Hematopoietic multipotent progenitor cell treated with erythropoietin and hydrocortisone succinate and interleukin-3 and kit ligand, for 15 days (in vitro differentiated cells): ENCODE data around the gene FAM98C.

ENCODE experiments used
- DNase-seq: peaks from one replicate; pipeline ENCODE4 v3.0.0-alpha.2; 2015; ENCODE audit warnings: low spot score

Gene FAM98C

DNA sequence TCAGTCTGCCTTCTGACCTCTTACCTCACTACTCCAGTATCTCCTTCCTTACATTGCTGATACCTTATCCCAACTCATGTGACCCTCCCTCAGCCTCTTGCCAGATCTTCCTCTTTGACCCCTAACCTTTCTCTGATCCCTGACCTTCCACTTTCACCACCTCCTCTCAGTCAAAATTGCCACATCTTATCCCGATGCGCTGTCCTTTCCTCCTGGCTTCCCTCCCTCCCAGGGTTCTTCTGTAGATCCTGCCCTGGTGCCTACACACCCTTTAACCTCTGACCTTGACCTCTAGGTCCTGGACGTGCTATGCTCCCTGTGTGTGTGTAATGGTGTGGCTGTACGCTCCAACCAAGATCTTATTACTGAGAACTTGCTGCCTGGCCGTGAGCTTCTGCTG lies 54.3 kb downstream of the FAM98C start:
- DNase-seq: no peak

DNA sequence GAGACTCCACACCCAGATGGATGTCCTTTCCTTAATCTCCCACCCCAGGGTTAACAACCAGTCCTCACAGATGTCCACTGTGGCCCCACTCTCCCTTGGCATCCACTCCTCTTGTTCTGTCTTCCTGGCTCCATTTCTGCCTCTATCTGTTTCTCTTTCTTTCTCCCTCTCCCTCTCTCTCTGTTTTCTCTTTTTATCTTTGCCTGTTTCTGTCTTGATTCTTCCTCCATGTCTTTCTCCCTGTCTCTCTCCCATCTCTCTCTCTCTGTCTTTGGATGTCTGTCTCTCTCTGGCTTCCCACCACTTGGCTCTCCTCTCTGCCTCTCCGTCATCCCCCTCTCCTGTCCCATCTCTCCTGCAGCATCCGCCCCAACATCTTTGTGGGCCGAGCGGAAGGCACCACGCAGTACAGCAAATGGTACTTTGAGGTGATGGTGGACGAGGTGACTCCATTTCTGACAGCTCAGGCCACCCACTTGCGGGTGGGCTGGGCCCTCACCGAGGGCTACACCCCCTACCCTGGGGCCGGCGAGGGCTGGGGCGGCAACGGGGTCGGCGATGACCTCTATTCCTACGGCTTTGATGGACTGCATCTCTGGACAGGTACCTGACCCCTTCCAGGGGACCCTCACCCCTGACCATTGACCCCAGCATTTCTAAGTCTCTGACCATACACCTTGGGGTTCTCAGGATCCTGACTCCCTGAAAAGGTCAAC lies 55.0 kb downstream of the FAM98C start:
- no peak for DNase-seq
